ENCODE results near the gene BZW2. TPM values are rescaled to one million over a fixed set of nuclear protein-coding genes. Genes with fewer than 3 reads are reported as not detected.
A peak's percentile ranks its signal among the peaks of the same experiment; 100 is the strongest.

Gene BZW2
- total and polyA plus RNA-seq, 2 of the 13 experiments (the other 11 are each of a cell fraction or from before 2014, with no cell fraction given) = 21.8 to 95.2 TPM

DNA sequence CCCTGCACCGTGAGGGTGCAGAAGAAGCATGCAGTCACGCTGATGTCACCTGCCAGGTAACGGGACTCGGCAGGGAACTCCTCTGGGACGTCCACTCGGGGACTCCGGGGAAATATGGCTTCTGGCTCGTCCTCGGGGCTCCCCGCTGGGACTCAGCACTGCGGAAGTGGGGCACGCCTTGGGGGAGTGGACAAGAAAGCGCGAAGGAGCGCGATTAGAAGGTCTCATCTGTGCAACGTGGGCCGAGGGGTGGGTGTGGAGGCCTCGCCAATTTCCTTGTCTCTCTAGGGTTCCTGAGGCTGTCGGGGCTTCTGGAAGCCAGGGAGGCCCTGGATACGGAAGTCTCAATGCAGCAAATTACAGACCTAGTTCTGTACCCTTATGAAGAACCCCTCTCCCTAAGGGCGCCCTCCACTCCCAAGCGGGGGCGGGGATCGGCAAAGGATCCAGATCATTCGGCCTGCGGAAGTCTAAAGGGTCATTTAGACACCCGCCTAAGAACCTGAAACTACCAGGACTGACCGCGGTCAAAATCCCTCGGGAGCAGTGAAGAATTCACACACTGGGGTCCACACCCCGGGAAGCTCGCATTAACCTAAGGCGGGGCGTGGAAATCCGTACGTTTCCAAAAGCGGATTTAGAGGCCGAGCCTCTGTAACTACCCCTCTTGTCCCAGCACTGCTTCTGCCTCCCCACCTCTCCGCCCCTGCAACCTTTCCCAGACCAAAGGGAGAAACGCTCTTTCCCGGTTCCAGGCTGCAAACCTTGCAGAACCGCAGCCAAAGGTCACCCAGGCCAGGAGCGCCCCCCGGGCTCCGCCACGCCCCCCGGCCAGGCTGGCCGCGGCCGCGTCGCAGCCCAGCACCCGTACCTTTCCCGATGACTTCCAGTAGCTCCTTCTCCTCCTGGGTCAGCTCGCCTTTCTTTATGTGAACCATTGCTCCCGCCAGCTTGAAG lies 1.1 kb upstream of the BZW2 start (continued):
- TF ChIP-seq, protein P1, sequence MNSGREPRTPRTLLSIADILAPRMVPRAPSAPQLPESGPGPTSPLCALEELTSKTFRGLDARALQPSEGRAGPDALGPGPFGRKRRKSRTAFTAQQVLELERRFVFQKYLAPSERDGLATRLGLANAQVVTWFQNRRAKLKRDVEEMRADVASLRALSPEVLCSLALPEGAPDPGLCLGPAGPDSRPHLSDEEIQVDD (CRISPR knock-in tag; IDR thresholded peaks at IDR 0.05; ENCODE audit: borderline replicate concordance) = no peak
- TF ChIP-seq, protein P2, sequence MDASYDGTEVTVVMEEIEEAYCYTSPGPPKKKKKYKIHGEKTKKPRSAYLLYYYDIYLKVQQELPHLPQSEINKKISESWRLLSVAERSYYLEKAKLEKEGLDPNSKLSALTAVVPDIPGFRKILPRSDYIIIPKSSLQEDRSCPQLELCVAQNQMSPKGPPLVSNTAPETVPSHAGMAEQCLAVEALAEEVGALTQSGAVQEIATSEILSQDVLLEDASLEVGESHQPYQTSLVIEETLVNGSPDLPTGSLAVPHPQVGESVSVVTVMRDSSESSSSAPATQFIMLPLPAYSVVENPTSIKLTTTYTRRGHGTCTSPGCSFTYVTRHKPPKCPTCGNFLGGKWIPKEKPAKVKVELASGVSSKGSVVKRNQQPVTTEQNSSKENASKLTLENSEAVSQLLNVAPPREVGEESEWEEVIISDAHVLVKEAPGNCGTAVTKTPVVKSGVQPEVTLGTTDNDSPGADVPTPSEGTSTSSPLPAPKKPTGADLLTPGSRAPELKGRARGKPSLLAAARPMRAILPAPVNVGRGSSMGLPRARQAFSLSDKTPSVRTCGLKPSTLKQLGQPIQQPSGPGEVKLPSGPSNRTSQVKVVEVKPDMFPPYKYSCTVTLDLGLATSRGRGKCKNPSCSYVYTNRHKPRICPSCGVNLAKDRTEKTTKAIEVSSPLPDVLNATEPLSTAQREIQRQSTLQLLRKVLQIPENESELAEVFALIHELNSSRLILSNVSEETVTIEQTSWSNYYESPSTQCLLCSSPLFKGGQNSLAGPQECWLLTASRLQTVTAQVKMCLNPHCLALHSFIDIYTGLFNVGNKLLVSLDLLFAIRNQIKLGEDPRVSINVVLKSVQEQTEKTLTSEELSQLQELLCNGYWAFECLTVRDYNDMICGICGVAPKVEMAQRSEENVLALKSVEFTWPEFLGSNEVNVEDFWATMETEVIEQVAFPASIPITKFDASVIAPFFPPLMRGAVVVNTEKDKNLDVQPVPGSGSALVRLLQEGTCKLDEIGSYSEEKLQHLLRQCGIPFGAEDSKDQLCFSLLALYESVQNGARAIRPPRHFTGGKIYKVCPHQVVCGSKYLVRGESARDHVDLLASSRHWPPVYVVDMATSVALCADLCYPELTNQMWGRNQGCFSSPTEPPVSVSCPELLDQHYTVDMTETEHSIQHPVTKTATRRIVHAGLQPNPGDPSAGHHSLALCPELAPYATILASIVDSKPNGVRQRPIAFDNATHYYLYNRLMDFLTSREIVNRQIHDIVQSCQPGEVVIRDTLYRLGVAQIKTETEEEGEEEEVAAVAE (CRISPR knock-in tag; IDR thresholded peaks at IDR 0.05; ENCODE audit: borderline replicate concordance) = no peak
- TF ChIP-seq ZNF256 (CRISPR knock-in tag; conservative IDR thresholded peaks at IDR 0.05) (no peak), ZNF746 (CRISPR knock-in tag; IDR thresholded peaks at IDR 0.05) (no peak), SNAPC2 (CRISPR knock-in tag; IDR thresholded peaks at IDR 0.05) (peak; percentile 65; the same call in 1 of the 2 replicates), ZNF775 (CRISPR knock-in tag; IDR thresholded peaks at IDR 0.05; ENCODE audit: borderline replicate concordance) (no peak), ZNF530 (CRISPR knock-in tag; IDR thresholded peaks at IDR 0.05; ENCODE audit: low read depth) (no peak), ZNF709 (CRISPR knock-in tag; IDR thresholded peaks at IDR 0.05) (no peak; the same call in 1 of the 2 replicates), POLR2AphosphoS2 (IDR thresholded peaks at IDR 0.05; ENCODE audit: low read depth, low read length) (no peak), HNRNPUL1 (IDR thresholded peaks at IDR 0.05; ENCODE audit: low read depth, low read length) (no peak), KLF9 (CRISPR knock-in tag; IDR thresholded peaks at IDR 0.05; ENCODE audit: low read depth) (no peak), ZNF589 (CRISPR knock-in tag; conservative IDR thresholded peaks at IDR 0.05) (no peak), ISX (CRISPR knock-in tag; conservative IDR thresholded peaks at IDR 0.05) (no peak), MIER2 (CRISPR knock-in tag; IDR thresholded peaks at IDR 0.05) (no peak), ZFP90 (CRISPR knock-in tag; IDR thresholded peaks at IDR 0.05; ENCODE audit: borderline replicate concordance) (0 out of 2 replicates have a peak, but pooled peaks have one; percentile 21), HNF4A (CRISPR knock-in tag; IDR thresholded peaks at IDR 0.05) (no peak), ZNF605 (CRISPR knock-in tag; IDR thresholded peaks at IDR 0.05) (no peak), MTA1 (CRISPR knock-in tag; IDR thresholded peaks at IDR 0.05; ENCODE audit: borderline replicate concordance) (no peak)
- TF ChIP-seq, protein P3, sequence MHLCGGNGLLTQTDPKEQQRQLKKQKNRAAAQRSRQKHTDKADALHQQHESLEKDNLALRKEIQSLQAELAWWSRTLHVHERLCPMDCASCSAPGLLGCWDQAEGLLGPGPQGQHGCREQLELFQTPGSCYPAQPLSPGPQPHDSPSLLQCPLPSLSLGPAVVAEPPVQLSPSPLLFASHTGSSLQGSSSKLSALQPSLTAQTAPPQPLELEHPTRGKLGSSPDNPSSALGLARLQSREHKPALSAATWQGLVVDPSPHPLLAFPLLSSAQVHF (CRISPR knock-in tag; IDR thresholded peaks at IDR 0.05) = no peak
- TF ChIP-seq, protein P4, sequence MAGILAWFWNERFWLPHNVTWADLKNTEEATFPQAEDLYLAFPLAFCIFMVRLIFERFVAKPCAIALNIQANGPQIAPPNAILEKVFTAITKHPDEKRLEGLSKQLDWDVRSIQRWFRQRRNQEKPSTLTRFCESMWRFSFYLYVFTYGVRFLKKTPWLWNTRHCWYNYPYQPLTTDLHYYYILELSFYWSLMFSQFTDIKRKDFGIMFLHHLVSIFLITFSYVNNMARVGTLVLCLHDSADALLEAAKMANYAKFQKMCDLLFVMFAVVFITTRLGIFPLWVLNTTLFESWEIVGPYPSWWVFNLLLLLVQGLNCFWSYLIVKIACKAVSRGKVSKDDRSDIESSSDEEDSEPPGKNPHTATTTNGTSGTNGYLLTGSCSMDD (CRISPR knock-in tag; IDR thresholded peaks at IDR 0.05) = no peak
- TF ChIP-seq, protein P5, sequence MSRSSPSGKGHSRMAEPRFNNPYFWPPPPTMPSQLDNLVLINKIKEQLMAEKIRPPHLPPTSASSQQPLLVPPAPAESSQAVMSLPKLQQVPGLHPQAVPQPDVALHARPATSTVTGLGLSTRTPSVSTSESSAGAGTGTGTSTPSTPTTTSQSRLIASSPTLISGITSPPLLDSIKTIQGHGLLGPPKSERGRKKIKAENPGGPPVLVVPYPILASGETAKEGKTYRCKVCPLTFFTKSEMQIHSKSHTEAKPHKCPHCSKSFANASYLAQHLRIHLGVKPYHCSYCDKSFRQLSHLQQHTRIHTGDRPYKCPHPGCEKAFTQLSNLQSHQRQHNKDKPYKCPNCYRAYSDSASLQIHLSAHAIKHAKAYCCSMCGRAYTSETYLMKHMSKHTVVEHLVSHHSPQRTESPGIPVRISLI (CRISPR knock-in tag; IDR thresholded peaks at IDR 0.05; ENCODE audit: borderline replicate concordance) = no peak
